ENCODE results near the gene KLHL18.
"Not testable (repeated sequence)": the region's sequence is repeated elsewhere in the genome, so short reads cannot be mapped to it uniquely, and the experiment has no call there.

KLHL18 gene

GRCh38 chr3:47366833-47367232 is 84.1 kb downstream of the KLHL18 start:
- no peak for DNase-seq

- no peak for DNase-seq
These were observed 84.9 kb downstream of the KLHL18 start for GRCh38 chr3:47367631-47368030.

- not testable (repeated sequence) for DNase-seq
These were observed 87.3 kb downstream of the KLHL18 start for GRCh38 chr3:47370020-47370419.

- no peak for DNase-seq
These were observed 88.3 kb downstream of the KLHL18 start for GRCh38 chr3:47370887-47371697.

GRCh38 chr3:47374587-47374986 is 91.8 kb downstream of the KLHL18 start:
- no peak for DNase-seq

GRCh38 chr3:47376393-47376792 is 93.6 kb downstream of the KLHL18 start:
- no peak for DNase-seq

GRCh38 chr3:47377186-47377585 is 94.4 kb downstream of the KLHL18 start:
- no peak for DNase-seq

GRCh38 chr3:47378869-47379268 is 96.1 kb downstream of the KLHL18 start:
- no peak for DNase-seq

GRCh38 chr3:47379411-47379899 is 96.7 kb downstream of the KLHL18 start:
- DNase-seq = no peak

- DNase-seq = no peak
These were observed 97.4 kb downstream of the KLHL18 start for GRCh38 chr3:47380026-47380600.

GRCh38 chr3:47380601-47381316 is 98.0 kb downstream of the KLHL18 start, which contains the start of gene PTPN23:
Gene PTPN23, plus strand, starts transcription at chr3:47381021. Its CDS starts 76 bp downstream, at chr3:47381097.
- peak; percentile 89 to 92 for DNase-seq

GRCh38 chr3:47381317-47382157 is 98.8 kb downstream of the KLHL18 start:
- peak in 1 of 2 experiments; percentile 43 for DNase-seq

- no peak for DNase-seq
These were observed 101.7 kb downstream of the KLHL18 start for GRCh38 chr3:47384425-47384824.

GRCh38 chr3:47385007-47385406 is 102.3 kb downstream of the KLHL18 start:
- no peak for DNase-seq

- no peak for DNase-seq
These were observed 103.1 kb downstream of the KLHL18 start for GRCh38 chr3:47385796-47386195.

- no peak for DNase-seq
These were observed 110.2 kb downstream of the KLHL18 start for GRCh38 chr3:47392933-47393332.

- DNase-seq = no peak
These were observed 111.6 kb downstream of the KLHL18 start for GRCh38 chr3:47394140-47394870.

- DNase-seq = no peak
These were observed 112.1 kb downstream of the KLHL18 start for GRCh38 chr3:47394881-47395280.
